ENCODE results near the gene SUGT1.

GRCh38 chr13:52646967-52647366 lies 5.7 kb upstream of the SUGT1 start:
- TF ChIP-seq, protein P1, sequence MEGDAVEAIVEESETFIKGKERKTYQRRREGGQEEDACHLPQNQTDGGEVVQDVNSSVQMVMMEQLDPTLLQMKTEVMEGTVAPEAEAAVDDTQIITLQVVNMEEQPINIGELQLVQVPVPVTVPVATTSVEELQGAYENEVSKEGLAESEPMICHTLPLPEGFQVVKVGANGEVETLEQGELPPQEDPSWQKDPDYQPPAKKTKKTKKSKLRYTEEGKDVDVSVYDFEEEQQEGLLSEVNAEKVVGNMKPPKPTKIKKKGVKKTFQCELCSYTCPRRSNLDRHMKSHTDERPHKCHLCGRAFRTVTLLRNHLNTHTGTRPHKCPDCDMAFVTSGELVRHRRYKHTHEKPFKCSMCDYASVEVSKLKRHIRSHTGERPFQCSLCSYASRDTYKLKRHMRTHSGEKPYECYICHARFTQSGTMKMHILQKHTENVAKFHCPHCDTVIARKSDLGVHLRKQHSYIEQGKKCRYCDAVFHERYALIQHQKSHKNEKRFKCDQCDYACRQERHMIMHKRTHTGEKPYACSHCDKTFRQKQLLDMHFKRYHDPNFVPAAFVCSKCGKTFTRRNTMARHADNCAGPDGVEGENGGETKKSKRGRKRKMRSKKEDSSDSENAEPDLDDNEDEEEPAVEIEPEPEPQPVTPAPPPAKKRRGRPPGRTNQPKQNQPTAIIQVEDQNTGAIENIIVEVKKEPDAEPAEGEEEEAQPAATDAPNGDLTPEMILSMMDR (IDR thresholded peaks at IDR 0.05): no peak
- no peak for TF ChIP-seq POLR2A (IDR thresholded peaks at IDR 0.05)

All from sigmoid colon (tissue), 3 donors.